GM10847 (cell line): Measurements from ENCODE around the gene PSAPL1.

Source experiments
- POLR2A ChIP-seq: IDR thresholded peaks from 2 replicates; pipeline ENCODE4 v1.6.1; 2011; ENCODE audit not compliant: insufficient read length; ENCODE audit errors: extremely low read depth

Gene PSAPL1

DNA sequence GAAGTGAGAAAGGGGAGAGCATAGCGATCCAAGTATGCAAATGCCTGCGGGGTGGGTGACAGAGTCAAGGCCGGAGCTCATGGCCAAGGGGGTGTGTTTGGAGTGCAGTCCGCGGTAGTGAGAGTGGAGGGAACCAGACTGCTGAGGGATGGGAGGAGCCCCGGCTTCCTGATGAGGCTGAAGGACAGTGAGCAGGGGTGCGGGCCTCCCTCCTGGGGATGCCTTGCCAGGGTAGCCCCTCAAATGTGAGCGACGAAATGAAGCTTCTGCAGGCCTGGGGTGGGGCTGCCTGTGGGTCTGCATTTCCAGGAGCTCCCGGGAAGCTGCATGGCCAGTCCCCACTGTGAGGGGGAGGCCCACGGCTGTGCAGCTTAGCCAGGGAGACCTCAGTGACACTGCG lies 45.0 kb downstream of the PSAPL1 start:
- TF ChIP-seq POLR2A = no peak

- TF ChIP-seq POLR2A = no peak
Measured at GRCh38 chr4:7389101-7389701, 45.5 kb downstream of the PSAPL1 start.

GRCh38 chr4:7388627-7389026 lies 46.1 kb downstream of the PSAPL1 start:
- no peak for TF ChIP-seq POLR2A

DNA sequence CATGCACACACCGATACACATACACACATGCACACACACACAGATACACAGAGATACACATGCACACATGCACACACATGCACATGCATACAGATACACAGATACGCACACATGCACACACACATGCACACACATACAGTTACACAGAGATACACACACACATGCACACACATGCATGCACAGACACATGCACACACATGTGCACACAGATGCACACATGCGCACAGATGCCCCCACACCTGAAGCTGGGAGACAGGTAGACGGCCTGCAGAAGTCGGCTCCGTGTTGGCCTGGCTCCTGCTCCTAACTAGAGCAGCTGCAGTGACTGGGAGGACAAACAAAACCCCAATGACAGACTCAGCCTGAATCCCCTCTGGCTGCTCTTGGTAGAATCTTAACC lies 46.8 kb downstream of the PSAPL1 start:
- no peak for TF ChIP-seq POLR2A

DNA sequence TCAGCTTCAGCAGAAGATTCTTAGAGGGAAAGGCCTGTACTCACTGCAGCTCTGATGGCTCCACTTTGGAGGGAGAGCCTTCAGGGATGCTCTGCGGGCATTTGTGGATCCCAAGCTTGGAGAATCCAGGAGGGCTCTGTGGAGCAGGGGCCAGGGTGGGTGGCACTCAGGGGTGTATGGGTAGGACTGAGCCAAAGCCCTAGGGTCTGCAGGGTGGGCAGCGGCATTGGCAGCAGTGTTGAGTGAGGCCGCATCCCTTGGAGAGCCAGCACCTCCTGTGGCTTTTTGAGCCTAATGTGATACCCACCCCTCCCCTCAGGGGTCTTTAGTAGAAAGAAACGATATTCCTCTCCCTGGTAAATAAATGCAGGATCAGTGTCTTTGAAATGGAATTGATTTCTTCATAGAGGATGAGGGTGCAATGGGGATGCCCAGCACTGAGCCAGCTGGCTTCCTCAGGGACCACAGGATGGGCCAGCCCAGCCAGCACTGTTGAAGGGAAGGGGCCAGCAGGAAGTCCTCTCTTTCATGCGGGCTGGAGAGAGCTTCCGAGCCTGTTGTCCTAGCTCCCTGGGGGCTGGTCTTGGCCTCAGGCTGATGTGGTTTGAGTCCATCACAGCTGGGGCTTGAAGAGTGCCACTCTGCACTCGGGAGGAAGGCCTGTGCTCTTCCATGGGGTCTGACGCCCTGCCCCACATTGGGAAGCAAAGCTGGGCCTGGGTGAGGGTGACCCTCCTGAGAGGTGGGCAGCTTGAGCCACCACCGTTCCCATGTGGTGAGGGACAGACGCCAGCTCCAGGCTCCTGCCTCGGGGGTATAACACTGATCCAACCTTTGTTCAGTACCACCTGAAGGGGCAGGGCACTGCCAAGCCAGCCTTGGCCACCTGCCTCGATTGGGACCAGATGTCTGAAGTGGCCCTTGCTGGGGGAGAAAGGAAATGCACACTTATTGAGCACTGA lies 49.5 kb downstream of the PSAPL1 start:
- no peak for TF ChIP-seq POLR2A

DNA sequence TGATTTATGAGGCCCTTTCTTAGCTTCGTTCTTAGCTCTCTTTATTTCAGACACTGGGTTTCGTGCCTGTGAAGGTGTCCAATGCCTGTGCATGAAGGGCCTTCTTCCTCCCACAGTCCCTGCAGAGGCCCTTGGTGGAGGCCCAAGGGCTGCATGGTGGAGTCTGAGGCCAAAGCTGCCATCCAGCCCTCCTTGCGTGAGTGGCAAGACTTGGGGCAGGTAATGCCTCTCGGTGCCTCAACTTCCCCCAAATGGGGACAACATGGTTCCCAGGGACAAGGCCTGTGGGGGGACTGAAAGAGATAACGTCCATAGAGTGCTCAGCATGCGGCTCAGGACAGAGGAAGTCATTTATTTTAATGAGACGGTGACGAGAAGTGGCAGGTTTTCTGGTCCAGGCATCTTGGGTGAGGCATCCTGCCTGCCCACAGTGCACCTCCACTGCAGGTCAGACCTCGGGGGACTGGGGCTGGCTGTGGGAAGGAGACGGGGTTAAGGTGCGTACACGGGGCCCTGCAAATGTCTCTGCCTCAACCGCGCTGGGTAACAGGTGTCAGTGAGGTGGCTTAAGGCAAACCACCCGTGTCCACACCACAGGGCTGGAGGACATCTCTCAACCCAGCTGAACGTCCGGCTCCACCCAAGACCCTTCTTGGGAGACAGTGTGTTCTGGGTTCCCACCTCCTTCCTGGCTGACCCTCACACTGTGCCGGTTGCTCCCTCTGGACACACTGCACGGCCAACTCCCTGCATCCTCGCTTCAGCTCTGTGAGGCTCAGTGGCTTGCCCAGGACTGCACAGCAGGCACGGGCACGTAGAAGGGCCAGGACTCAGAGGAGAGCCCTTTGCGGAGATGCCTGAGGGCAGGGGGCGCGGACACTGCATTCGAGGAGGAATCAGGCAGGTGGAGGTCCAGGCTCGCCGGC lies 50.5 kb downstream of the PSAPL1 start:
- TF ChIP-seq POLR2A = no peak

DNA sequence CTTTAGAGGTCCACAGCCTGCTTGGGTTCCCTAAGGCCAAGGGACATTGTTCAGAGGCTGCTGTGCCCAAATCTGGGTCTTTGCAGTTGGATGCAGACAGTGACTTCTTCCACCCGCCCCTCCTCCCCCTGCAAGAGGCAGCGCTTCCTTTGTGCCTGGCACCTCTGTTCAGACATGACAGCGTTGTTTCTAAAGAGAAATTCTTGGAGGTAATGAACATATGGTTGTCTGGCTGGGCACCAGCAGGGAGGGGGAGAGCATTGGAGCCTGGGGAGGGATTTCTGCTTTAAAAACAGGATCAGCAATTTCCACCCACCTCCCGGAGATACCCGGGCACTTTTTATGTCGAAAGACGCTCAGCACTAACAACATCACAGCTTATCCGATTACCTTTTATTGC lies 51.5 kb downstream of the PSAPL1 start:
- TF ChIP-seq POLR2A = no peak

GRCh38 chr4:7382634-7383014 lies 52.1 kb downstream of the PSAPL1 start:
- no peak for TF ChIP-seq POLR2A

- TF ChIP-seq POLR2A = no peak
Measured at GRCh38 chr4:7381890-7382633, 52.7 kb downstream of the PSAPL1 start.

GRCh38 chr4:7381221-7381889 lies 53.4 kb downstream of the PSAPL1 start:
- no peak for TF ChIP-seq POLR2A
